ENCODE measurements around the gene MAPK7. TPM values are rescaled to one million over a fixed set of nuclear protein-coding genes. Genes with fewer than 3 reads are reported as not detected.
A peak's percentile ranks its signal among the peaks of the same experiment; 100 is the strongest.

The MAPK7 gene
- total RNA-seq, 2 experiments from 2014 or later: 40.6 to 41.4 TPM

- H3K27ac Mint-ChIP-seq: peak overlapping the region; percentile 96
- no peaks in the 10 kb centered on the region for H3K27me3 Mint-ChIP-seq
- CTCF ChIA-PET: interaction anchor here (0.6 to 3.0 kb wide), 6 partner anchors 8 to 624 kb away, joined by 4 to 24 read pairs (median 4); partner anchors contain the start of gene MAPK7
- DNase-seq: peak; percentile 73
- H3K36me3 Mint-ChIP-seq (ENCODE audit: low read depth): peaks cover 3% of the 10 kb centered on the region
- peak overlapping the region; percentile 74 for H3K4me3 Mint-ChIP-seq
- POLR2A ChIA-PET: interaction anchor here (2.9 kb wide), 1 partner anchor 9 kb away, joined by 50 read pairs; the partner anchor contains the start of gene MAPK7
- H3K9me3 Mint-ChIP-seq: no peaks in the 10 kb centered on the region
- peaks cover 76% of the 10 kb centered on the region for H3K4me1 Mint-ChIP-seq
Observed at GRCh38 chr17:19369846-19370492, 8.3 kb upstream of the MAPK7 start.

GRCh38 chr17:19370493-19370960 is 7.8 kb upstream of the MAPK7 start:
- peak; percentile 66 for DNase-seq
- peak overlapping the region; percentile 74 for H3K4me3 Mint-ChIP-seq
- H3K4me1 Mint-ChIP-seq: peaks cover 77% of the 10 kb centered on the region
- ChIA-PET CTCF (interaction anchor here (1.0 to 3.0 kb wide), 4 partner anchors 7 to 77 kb away, joined by 4 to 24 read pairs (median 6); partner anchors contain the start of genes B9D1 and MAPK7), POLR2A (interaction anchor here (2.9 kb wide), 1 partner anchor 8 kb away, joined by 50 read pairs; the partner anchor contains the start of gene MAPK7)
- peak overlapping the region; percentile 96 for H3K27ac Mint-ChIP-seq
- no peaks in the 10 kb centered on the region for H3K9me3 Mint-ChIP-seq
- peaks cover 3% of the 10 kb centered on the region for H3K36me3 Mint-ChIP-seq (ENCODE audit: low read depth)
- no peaks in the 10 kb centered on the region for H3K27me3 Mint-ChIP-seq

DNA sequence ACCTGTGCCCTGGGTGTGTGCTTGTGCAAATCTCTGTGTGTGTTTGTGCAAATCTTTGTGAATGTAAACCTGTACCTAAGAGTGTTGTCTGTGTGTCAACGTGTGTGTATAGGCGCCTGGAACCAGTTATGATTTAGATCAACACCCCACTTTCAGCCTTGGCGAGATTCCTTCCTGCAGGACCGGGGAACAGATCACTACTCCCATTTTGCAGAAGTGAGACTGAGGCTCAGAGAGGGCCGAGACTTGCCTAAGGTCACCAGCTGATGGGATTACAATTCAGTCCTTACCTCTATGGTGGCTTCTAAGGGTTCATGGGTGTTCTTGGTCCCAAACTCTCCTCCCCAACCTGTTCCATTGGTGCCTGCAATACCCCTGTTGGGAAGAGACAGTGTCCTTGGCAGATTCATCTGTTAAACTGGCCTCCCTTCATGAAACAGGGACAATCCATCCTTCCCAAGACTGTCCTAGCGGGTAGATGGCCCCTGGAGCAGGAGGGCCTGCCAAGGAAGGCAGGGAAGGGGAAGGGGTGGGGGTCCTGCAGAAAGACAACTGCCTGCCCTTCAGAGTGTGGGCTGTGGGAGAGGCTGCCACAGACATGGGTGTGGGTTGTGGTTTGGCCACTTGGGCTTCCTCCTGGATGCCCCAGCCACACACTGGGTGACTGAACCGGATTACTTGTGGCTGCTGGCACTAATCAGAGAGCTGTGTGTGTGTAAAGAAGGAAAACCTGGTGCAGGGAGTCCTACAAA is 6.9 kb upstream of the MAPK7 start:
- H3K4me1 Mint-ChIP-seq: peaks cover 85% of the 10 kb centered on the region
- peak overlapping the region; percentile 96 for H3K27ac Mint-ChIP-seq
- POLR2A ChIA-PET: no interaction called here
- no peaks in the 10 kb centered on the region for H3K9me3 Mint-ChIP-seq
- H3K4me3 Mint-ChIP-seq: peak overlapping the region; percentile 39
- CTCF ChIA-PET: interaction anchor here (1.0 to 2.8 kb wide), 3 partner anchors 9 to 76 kb away, joined by 3 to 9 read pairs (median 4); partner anchors contain the start of gene B9D1
- peak; percentile 49 for DNase-seq
- H3K27me3 Mint-ChIP-seq: no peaks in the 10 kb centered on the region
- H3K36me3 Mint-ChIP-seq (ENCODE audit: low read depth): peaks cover 3% of the 10 kb centered on the region

GRCh38 chr17:19372011-19372370 is 6.3 kb upstream of the MAPK7 start:
- H3K36me3 Mint-ChIP-seq (ENCODE audit: low read depth): peaks cover 3% of the 10 kb centered on the region
- H3K27ac Mint-ChIP-seq: peak overlapping the region; percentile 96
- no peak for DNase-seq
- H3K27me3 Mint-ChIP-seq: no peaks in the 10 kb centered on the region
- H3K4me1 Mint-ChIP-seq: peaks cover 84% of the 10 kb centered on the region
- no peaks in the 10 kb centered on the region for H3K9me3 Mint-ChIP-seq
- peak overlapping the region; percentile 37 for H3K4me3 Mint-ChIP-seq
- POLR2A ChIA-PET: no interaction called here
- CTCF ChIA-PET: interaction anchor here (1.0 to 1.3 kb wide), 2 partner anchors 9 to 73 kb away, joined by 3 to 4 read pairs; partner anchors contain the start of gene B9D1

DNA sequence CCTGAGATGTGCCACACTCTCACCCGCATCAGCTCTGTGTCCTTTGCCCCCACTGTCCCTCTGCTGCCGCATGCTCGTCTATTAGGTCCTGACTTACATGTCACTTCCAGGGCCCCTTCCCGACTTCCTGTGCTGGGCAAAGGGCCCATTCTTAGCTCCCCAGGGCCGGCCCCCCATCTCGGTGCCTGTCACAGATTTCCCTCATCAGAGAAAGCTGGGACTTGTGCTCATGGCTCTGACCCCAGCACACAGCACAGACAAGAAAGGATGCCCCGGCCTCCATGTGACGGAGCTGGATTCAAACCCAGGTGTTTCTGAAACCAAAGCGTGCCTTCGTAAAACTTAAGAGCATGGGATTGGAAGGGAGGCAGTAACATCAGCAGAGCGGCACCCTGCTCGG is 5.9 kb upstream of the MAPK7 start:
- H3K4me1 Mint-ChIP-seq: peaks cover 85% of the 10 kb centered on the region
- no peak overlapping the region for H3K4me3 Mint-ChIP-seq
- H3K27ac Mint-ChIP-seq: peak overlapping the region; percentile 96
- no peak for DNase-seq
- H3K9me3 Mint-ChIP-seq: no peaks in the 10 kb centered on the region
- peaks cover 3% of the 10 kb centered on the region for H3K36me3 Mint-ChIP-seq (ENCODE audit: low read depth)
- CTCF ChIA-PET: interaction anchor here (1.0 kb wide), 1 partner anchor 73 kb away, joined by 3 read pairs; no protein-coding TSS in a partner anchor
- POLR2A ChIA-PET: no interaction called here
- H3K27me3 Mint-ChIP-seq: no peaks in the 10 kb centered on the region

DNA sequence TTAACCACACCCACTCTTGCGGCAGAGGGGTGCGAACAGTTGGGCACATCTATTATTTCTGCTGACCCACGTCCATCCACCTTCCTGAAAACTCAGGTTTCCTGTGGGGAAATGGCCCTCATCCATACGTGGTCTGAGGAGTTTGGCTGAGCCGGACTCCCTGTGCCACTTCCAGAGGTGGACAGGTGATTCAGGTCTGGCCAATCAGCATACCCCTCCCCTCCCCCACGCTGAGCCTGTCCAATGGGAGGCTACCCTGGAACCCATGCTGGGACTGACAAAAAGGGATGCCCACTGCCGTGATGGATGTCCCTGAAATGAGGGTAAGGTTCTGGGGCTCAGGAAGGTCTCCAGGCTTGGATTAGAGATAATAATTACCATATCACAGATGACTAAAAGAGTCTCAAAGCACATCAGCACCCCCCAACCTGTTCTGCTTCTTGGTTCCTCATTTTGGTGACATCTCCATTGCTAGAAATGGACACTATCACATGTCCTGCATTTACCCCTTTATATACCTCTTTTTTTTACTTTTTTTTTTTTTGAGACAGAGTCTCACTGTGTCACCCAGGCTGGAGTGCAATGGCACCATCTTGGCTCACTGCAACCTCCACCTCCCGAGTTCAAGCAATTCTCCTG is 5.3 kb upstream of the MAPK7 start:
- Mint-ChIP-seq H3K4me3 (no peak overlapping the region), H3K27me3 (no peaks in the 10 kb centered on the region), H3K36me3 (ENCODE audit: low read depth) (peaks cover 3% of the 10 kb centered on the region), H3K27ac (no peak overlapping the region), H3K9me3 (no peaks in the 10 kb centered on the region), H3K4me1 (peaks cover 79% of the 10 kb centered on the region)
- POLR2A ChIA-PET: no interaction called here
- DNase-seq: no peak
- CTCF ChIA-PET: no interaction called here

- no peak overlapping the region for H3K4me3 Mint-ChIP-seq
- no peak overlapping the region for H3K27ac Mint-ChIP-seq
- no peaks in the 10 kb centered on the region for H3K9me3 Mint-ChIP-seq
- no peaks in the 10 kb centered on the region for H3K27me3 Mint-ChIP-seq
- peaks cover 73% of the 10 kb centered on the region for H3K4me1 Mint-ChIP-seq
- ChIA-PET POLR2A (interaction anchor here (1.4 kb wide), 1 partner anchor 19 kb away, joined by 3 read pairs; no protein-coding TSS in a partner anchor), CTCF (interaction anchor here (1.2 kb wide), 2 partner anchors 11 to 73 kb away, joined by 4 to 7 read pairs; partner anchors contain the start of gene B9D1)
- no peak for DNase-seq
- peaks cover 5% of the 10 kb centered on the region for H3K36me3 Mint-ChIP-seq (ENCODE audit: low read depth)
Observed at GRCh38 chr17:19374136-19374535, 4.2 kb upstream of the MAPK7 start.

DNA sequence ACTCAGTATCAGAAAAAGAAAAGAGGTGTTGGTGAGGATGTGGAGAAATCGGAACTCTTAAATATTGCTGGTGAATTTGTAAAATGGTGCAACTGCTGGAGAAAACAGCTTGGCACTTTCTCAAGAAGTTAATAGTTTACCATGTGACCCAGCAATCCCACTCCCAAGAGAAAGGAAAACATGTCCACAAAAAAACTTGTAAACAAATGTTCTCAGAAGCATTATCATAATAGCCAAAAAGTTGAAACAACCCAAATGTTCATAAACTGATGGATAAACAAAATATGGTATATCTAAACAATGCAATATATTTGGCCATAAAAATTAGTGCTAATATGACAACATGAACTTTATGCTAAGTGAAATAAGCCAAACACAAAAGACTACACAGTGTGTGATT is 2.6 kb upstream of the MAPK7 start:
- ChIA-PET POLR2A (no interaction called here), CTCF (interaction anchor here (1.3 kb wide), 1 partner anchor 70 kb away, joined by 3 read pairs; no protein-coding TSS in a partner anchor)
- H3K4me3 Mint-ChIP-seq: no peak overlapping the region
- no peak overlapping the region for H3K27ac Mint-ChIP-seq
- peaks cover 64% of the 10 kb centered on the region for H3K4me1 Mint-ChIP-seq
- no peaks in the 10 kb centered on the region for H3K9me3 Mint-ChIP-seq
- no peaks in the 10 kb centered on the region for H3K27me3 Mint-ChIP-seq
- H3K36me3 Mint-ChIP-seq (ENCODE audit: low read depth): peaks cover 20% of the 10 kb centered on the region
- no peak for DNase-seq

DNA sequence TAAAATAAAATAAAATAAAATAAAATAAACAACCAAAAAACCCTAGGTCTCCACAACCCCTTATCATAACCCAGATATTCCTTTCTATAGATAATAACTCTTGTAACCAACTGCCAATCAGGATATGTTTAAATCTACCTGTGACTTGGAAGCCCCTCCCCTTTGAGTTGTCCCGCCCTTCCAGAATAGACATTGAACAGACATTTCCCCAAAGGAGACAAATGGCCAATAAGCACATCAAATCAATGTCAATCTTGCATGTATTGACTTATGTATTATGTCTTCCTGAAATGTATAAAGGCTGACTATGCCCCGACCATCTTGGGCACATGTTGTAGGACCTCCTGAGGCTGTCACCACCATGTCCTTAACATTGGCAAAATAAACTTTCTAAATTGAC is 1.5 kb upstream of the MAPK7 start:
- Mint-ChIP-seq H3K4me3 (peak overlapping the region; percentile 92), H3K9me3 (no peaks in the 10 kb centered on the region), H3K27me3 (no peaks in the 10 kb centered on the region), H3K4me1 (peaks cover 53% of the 10 kb centered on the region), H3K36me3 (ENCODE audit: low read depth) (peaks cover 26% of the 10 kb centered on the region), H3K27ac (peak overlapping the region; percentile 98)
- DNase-seq: no peak
- POLR2A ChIA-PET: interaction anchor here (0.6 to 3.3 kb wide), 5 partner anchors 8 to 894 kb away, joined by 3 to 50 read pairs (median 20); partner anchors contain the start of genes ALDH3A2 and B9D1
- CTCF ChIA-PET: interaction anchor here (1.7 to 3.1 kb wide), 5 partner anchors 8 to 272 kb away, joined by 5 to 71 read pairs (median 19); partner anchors contain the start of genes ALDH3A2 and B9D1

GRCh38 chr17:19377602-19378415 is 489 bp upstream of the MAPK7 start:
- H3K27ac Mint-ChIP-seq: peak overlapping the region; percentile 98
- H3K9me3 Mint-ChIP-seq: no peaks in the 10 kb centered on the region
- peaks cover 33% of the 10 kb centered on the region for H3K36me3 Mint-ChIP-seq (ENCODE audit: low read depth)
- CTCF ChIA-PET: interaction anchor here (0.7 to 3.1 kb wide), 14 partner anchors 9 to 433 kb away, joined by 3 to 71 read pairs (median 5); partner anchors contain the start of genes ALDH3A2, B9D1 and MFAP4
- POLR2A ChIA-PET: interaction anchor here (0.6 to 3.3 kb wide), 19 partner anchors 9 to 1666 kb away, joined by 3 to 50 read pairs (median 3); partner anchors contain the start of genes AKAP10, ALDH3A2, B9D1 and MFAP4
- H3K27me3 Mint-ChIP-seq: no peaks in the 10 kb centered on the region
- peak overlapping the region; percentile 92 for H3K4me3 Mint-ChIP-seq
- H3K4me1 Mint-ChIP-seq: peaks cover 44% of the 10 kb centered on the region
- DNase-seq: peak; percentile 98

GRCh38 chr17:19379361-19380065 is 1.2 kb downstream of the MAPK7 start:
- Mint-ChIP-seq H3K27me3 (no peaks in the 10 kb centered on the region), H3K4me3 (peak overlapping the region; percentile 92), H3K27ac (peak overlapping the region; percentile 51), H3K9me3 (no peaks in the 10 kb centered on the region), H3K4me1 (peaks cover 32% of the 10 kb centered on the region), H3K36me3 (ENCODE audit: low read depth) (peaks cover 40% of the 10 kb centered on the region)
- ChIA-PET CTCF (interaction anchor here (2.4 to 3.1 kb wide), 2 partner anchors 10 to 16 kb away, joined by 5 to 71 read pairs; partner anchors contain the start of gene B9D1), POLR2A (interaction anchor here (2.5 to 3.3 kb wide), 2 partner anchors 10 to 17 kb away, joined by 27 to 50 read pairs; partner anchors contain the start of gene B9D1)
- no peak for DNase-seq
